Colonic mucosa (tissue), 4 donors: ENCODE measurements around the gene ANKRD37. TPM values are rescaled to one million over a fixed set of nuclear protein-coding genes. Genes with fewer than 3 reads are reported as not detected.
"Not testable (repeated sequence)": the region's sequence is repeated elsewhere in the genome, so short reads cannot be mapped to it uniquely, and the experiment has no call there.

Source experiments
- DNase-seq: peaks from one replicate; pipeline ENCODE4 v3.0.0-alpha.2; 2020
- H3K27ac ChIP-seq: fragments of 200-600 bp; one replicate; pipeline ENCODE4 v1.8.0; 2021
- H3K27me3 ChIP-seq: fragments of 200-600 bp; one replicate; pipeline ENCODE4 v1.8.0; 2021
- H3K36me3 ChIP-seq: fragments of 200-600 bp; one replicate; pipeline ENCODE4 v1.8.0; 2021
- H3K4me1 ChIP-seq: fragments of 200-600 bp; one replicate; pipeline ENCODE4 v1.8.0; 2021; ENCODE audit warnings: mild to moderate bottlenecking
- H3K4me3 ChIP-seq: fragments of 200-600 bp; one replicate; pipeline ENCODE4 v1.8.0; 2021
- H3K9ac ChIP-seq, 2 donors: one replicate each; pipeline ENCODE4 v1.7.0; 2013; ENCODE audit warnings: control low read depth in 2 of 2, low read depth in 2 of 2, low read length in 2 of 2
- H3K9me3 ChIP-seq: fragments of 200-600 bp; one replicate; pipeline ENCODE4 v1.8.0; 2021
- intact Hi-C: fragments of 100-400 bp; cut with DNase I; formaldehyde crosslinking; loops from one replicate; pipeline ENCODE4 v1.14.1; 2022
- total RNA-seq, 2 donors: library from RNA; stranded (reverse); fragmentation: NEBNext Ultra II Directional in 1 of 2; extraction: Animal tissue kit (Norgen Biotek cat#: 25700) in 1 of 2; gene quantifications; one replicate each; pipeline ENCODE4 v1.2.1, GENCODE V29; 2021
- TF ChIP-seq, protein P1 (sequence below): fragments of 200-600 bp; IDR thresholded peaks from one replicate; pipeline ENCODE4 v1.8.0; 2022; ENCODE audit warnings: antibody characterized with exemption, mild to moderate bottlenecking
- donor health status: healthy.
- donor health status: DM: no; HTN: no; CAD: no.
- donor health status: DM: no; HTN: no; CAD: no.

The ANKRD37 gene
- total RNA-seq, 2 donors from 2014 or later, result 12.7 to 17.3 TPM

GRCh38 chr4:185361872-185362271 is 34.8 kb upstream of the ANKRD37 start:
- no peak for DNase-seq
- no peak overlapping the region for H3K4me3 ChIP-seq
- no peak overlapping the region for H3K9ac ChIP-seq
- intact Hi-C loops, result no loop called here
- no peaks in the 10 kb centered on the region for H3K4me1 ChIP-seq
- H3K27me3 ChIP-seq, result no peaks in the 10 kb centered on the region
- no peaks in the 10 kb centered on the region for H3K9me3 ChIP-seq
- TF ChIP-seq, protein P1, sequence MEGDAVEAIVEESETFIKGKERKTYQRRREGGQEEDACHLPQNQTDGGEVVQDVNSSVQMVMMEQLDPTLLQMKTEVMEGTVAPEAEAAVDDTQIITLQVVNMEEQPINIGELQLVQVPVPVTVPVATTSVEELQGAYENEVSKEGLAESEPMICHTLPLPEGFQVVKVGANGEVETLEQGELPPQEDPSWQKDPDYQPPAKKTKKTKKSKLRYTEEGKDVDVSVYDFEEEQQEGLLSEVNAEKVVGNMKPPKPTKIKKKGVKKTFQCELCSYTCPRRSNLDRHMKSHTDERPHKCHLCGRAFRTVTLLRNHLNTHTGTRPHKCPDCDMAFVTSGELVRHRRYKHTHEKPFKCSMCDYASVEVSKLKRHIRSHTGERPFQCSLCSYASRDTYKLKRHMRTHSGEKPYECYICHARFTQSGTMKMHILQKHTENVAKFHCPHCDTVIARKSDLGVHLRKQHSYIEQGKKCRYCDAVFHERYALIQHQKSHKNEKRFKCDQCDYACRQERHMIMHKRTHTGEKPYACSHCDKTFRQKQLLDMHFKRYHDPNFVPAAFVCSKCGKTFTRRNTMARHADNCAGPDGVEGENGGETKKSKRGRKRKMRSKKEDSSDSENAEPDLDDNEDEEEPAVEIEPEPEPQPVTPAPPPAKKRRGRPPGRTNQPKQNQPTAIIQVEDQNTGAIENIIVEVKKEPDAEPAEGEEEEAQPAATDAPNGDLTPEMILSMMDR, result no peak
- H3K27ac ChIP-seq, result no peak overlapping the region
- H3K36me3 ChIP-seq, result no peaks in the 10 kb centered on the region

DNA sequence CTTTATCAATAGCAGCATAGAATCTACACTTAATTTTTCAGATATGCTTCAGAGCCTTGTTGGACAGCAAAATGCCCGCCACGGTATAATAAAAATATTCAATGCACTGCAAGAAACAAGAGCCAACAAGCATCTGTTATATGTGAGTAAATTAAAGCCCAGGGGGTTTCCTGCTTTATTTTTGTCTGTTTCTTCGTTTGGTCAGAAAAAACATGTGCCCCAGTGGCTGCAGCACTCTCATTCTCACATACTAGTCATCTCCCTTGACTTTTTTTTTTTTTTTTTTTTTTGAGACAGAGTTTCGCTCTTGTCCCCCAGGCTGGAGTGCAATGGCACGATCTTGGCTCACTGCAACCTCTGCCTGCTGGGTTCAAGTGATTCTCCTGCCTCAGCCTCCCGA is 34.1 kb upstream of the ANKRD37 start:
- H3K4me3 ChIP-seq, intact Hi-C loops, H3K9me3 ChIP-seq, H3K9ac ChIP-seq, H3K27me3 ChIP-seq, H3K4me1 ChIP-seq, DNase-seq, H3K27ac ChIP-seq, H3K36me3 ChIP-seq: not testable (repeated sequence)

DNA sequence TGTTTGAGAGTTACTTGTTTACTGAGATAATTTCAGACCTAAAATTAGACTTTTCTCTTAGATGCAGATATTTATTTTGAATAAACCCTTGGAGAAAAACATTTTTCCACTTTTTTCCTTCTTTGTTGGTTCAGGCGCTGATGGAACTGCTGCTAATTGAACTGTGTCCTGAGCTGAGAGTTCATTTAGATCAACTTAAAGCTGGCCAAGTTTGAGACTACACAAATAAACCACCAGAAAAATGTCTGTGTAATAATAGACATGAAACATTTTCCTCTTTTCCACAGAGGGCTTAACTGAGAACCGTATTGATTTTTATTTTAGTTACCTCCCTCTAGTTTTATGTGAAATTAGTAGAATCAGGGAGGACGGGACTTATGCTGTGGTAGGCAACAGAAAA is 33.4 kb upstream of the ANKRD37 start:
- Histone ChIP-seq H3K36me3 (no peaks in the 10 kb centered on the region), H3K9me3 (no peaks in the 10 kb centered on the region), H3K27me3 (no peaks in the 10 kb centered on the region), H3K9ac (no peak overlapping the region), H3K27ac (no peak overlapping the region), H3K4me3 (no peak overlapping the region), H3K4me1 (no peaks in the 10 kb centered on the region)
- DNase-seq, result no peak
- intact Hi-C loops, result no loop called here
- TF ChIP-seq, protein P1, result no peak

- TF ChIP-seq, protein P1, result no peak
- H3K9me3 ChIP-seq, result no peaks in the 10 kb centered on the region
- H3K36me3 ChIP-seq, result no peaks in the 10 kb centered on the region
- H3K4me3 ChIP-seq, result no peak overlapping the region
- no peak overlapping the region for H3K27ac ChIP-seq
- H3K9ac ChIP-seq, result no peak overlapping the region
- H3K4me1 ChIP-seq, result no peaks in the 10 kb centered on the region
- H3K27me3 ChIP-seq, result no peaks in the 10 kb centered on the region
- DNase-seq, result no peak
- intact Hi-C loops, result no loop called here
These were observed 31.8 kb upstream of the ANKRD37 start for GRCh38 chr4:185364886-185365285.

DNA sequence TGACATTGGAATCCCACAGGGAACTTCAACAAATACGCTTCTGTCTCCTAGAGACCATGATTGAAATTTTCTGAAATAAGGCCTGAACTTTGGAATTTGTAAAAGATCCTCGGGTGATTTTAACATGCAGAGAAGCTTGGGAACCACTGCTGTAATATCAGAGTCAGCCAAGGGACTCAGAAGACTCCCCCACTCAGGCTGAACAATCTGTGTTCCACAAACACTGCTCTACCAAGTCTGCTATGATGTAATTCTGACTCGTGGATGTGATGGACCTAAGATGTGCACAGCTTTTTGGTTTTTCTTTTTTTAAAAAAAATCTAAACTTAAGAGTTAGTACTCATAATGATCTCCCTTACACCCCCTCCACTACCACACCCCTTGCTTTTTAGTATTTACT is 26.9 kb upstream of the ANKRD37 start:
- no peak for DNase-seq
- Histone ChIP-seq H3K27me3 (no peaks in the 10 kb centered on the region), H3K9me3 (no peaks in the 10 kb centered on the region), H3K9ac (no peak overlapping the region), H3K4me1 (no peaks in the 10 kb centered on the region), H3K27ac (no peak overlapping the region), H3K4me3 (no peak overlapping the region), H3K36me3 (no peaks in the 10 kb centered on the region)
- TF ChIP-seq, protein P1, result no peak
- intact Hi-C loops, result no loop called here

- intact Hi-C loops, result no loop called here
- Histone ChIP-seq H3K9ac (no peak overlapping the region), H3K27me3 (no peaks in the 10 kb centered on the region), H3K4me1 (no peaks in the 10 kb centered on the region), H3K27ac (no peak overlapping the region), H3K36me3 (no peaks in the 10 kb centered on the region), H3K9me3 (no peaks in the 10 kb centered on the region), H3K4me3 (no peak overlapping the region)
- TF ChIP-seq, protein P1, result no peak
- no peak for DNase-seq
These were observed 26.2 kb upstream of the ANKRD37 start for GRCh38 chr4:185370268-185370949.
